Effector memory CD4-positive, alpha-beta T cell (primary cell): ENCODE measurements around the gene FAAH.

Source experiments
- DNase-seq, 3 donors: peaks; one replicate each; pipeline ENCODE4 v3.0.0-alpha.2; 2020
- H3K27ac ChIP-seq: 2 replicates; pipeline ENCODE4 v1.7.0; 2013; ENCODE audit warnings: mild to moderate bottlenecking, low read length, moderate library complexity; ENCODE audit not compliant: insufficient read depth, poor library complexity, severe bottlenecking
- H3K27me3 ChIP-seq: replicated peaks from 2 replicates; pipeline ENCODE4 v1.7.0; 2013; ENCODE audit warnings: mild to moderate bottlenecking, low read length; ENCODE audit not compliant: insufficient read depth, control insufficient read depth, poor library complexity, severe bottlenecking
- H3K36me3 ChIP-seq: 2 replicates; pipeline ENCODE4 v1.7.0; 2013; ENCODE audit warnings: mild to moderate bottlenecking, low read length, moderate library complexity; ENCODE audit not compliant: control insufficient read depth, insufficient read depth
- H3K4me1 ChIP-seq: 2 replicates; pipeline ENCODE4 v1.7.0; 2013; ENCODE audit warnings: low read length, mild to moderate bottlenecking; ENCODE audit not compliant: control insufficient read depth, insufficient read depth, poor library complexity, severe bottlenecking
- H3K4me3 ChIP-seq: 2 replicates; pipeline ENCODE4 v1.7.0; 2013; ENCODE audit warnings: low read length, low read depth, mild to moderate bottlenecking; ENCODE audit not compliant: insufficient read depth, poor library complexity, severe bottlenecking
- H3K9me3 ChIP-seq: 2 replicates; pipeline ENCODE4 v1.7.0; 2013; ENCODE audit warnings: mild to moderate bottlenecking, low read length, moderate library complexity; ENCODE audit not compliant: control insufficient read depth

Gene FAAH

DNA sequence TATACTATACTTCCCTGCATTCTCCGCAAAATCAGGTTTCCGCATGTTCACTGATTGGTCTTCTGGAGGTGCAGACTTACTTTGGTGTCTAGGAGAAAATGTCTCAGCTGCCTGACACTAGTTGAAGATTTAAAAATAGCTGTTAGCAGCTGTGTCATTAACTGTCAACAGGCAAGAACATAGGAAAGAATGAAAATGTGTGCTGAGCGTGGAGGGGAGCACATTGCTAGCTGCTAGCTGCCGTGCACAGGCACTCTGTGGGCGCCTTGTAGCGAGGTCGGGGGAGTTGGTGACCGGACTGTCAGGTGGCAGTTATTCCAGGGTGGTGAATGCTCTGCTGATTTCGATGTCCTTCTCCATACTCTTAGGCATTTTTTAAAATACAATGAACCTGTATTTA is 5.2 kb downstream of the FAAH start:
- no peaks in the 10 kb centered on the region for H3K27me3 ChIP-seq
- no peaks in the 10 kb centered on the region for H3K36me3 ChIP-seq
- no peaks in the 10 kb centered on the region for H3K9me3 ChIP-seq
- no peaks in the 10 kb centered on the region for H3K4me1 ChIP-seq
- no peak for DNase-seq
- no peak overlapping the region for H3K4me3 ChIP-seq
- H3K27ac ChIP-seq, result no peak overlapping the region

GRCh38 chr1:46400421-46400820 is 6.3 kb downstream of the FAAH start:
- Histone ChIP-seq H3K27me3 (no peaks in the 10 kb centered on the region), H3K9me3 (no peaks in the 10 kb centered on the region), H3K27ac (no peak overlapping the region), H3K4me3 (no peak overlapping the region), H3K36me3 (no peaks in the 10 kb centered on the region), H3K4me1 (no peaks in the 10 kb centered on the region)
- DNase-seq, result no peak

DNA sequence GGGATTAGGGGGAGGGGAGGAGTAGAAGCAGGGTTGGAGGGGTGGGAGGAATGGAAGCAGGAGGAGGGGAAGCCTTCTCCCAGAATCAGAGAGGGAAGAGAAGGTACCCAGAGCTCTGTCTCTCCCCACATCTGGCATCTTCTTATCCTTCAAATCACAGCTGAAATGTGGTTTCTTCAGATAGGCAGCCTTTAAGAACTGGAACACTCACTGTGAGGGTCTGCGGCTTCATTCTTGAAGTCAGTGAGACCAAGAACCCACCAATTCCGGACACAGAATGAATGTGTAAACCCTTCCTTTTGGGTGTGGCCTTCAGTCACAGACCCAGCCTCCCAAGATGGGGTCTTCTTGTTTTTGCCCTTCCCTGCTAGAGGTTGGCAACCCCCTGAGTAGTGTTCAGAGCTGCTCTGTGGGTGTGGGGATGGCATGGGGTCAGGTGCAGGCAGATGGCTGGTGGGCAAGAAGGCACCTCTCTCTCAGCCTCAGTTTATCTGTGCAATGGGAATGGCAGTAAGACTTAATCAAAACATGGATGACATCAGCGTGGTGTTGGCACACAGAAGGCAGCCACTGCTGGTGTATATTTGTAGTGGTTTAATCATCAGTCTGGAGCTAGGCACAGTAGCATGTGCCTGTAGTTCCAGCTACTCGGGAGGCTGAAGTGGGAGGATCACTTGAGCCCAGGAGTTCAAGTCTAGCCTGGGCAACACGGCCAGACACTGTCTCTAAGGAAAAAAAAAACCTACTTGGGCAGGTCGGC is 7.2 kb downstream of the FAAH start:
- Histone ChIP-seq H3K36me3 (no peaks in the 10 kb centered on the region), H3K4me3 (no peak overlapping the region), H3K27me3 (no peaks in the 10 kb centered on the region), H3K4me1 (peaks cover 2% of the 10 kb centered on the region), H3K9me3 (no peaks in the 10 kb centered on the region), H3K27ac (no peak overlapping the region)
- no peak for DNase-seq

DNA sequence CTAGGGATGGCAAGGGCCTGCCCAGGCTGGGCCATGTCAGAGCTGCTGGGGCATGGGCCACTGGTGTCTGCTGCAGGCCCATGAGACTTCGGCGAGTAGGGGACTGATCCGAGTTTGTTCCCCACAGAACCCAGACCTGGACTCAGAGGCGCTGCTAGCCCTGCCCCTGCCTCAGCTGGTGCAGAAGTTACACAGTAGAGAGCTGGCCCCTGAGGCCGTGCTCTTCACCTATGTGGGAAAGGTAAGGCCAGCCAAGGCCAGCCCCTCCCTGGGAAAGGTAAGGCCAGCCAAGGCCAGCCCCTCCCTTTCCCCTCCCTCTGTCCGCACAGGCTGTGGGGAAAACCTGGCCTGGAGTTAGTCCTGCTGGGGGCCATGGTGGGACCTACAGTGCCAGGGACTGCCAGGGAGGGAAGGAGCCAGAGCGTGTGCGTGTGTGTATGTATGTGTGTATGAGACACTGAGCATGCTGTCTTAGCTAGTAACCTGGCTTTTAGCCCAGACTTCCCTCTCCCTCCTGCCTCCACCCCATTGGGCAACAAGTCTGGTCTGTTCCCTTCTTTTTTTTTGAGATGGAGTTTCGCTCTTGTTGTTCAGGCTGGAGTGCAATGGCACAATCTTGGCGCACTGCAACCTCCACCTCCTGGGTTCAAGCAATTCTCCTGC is 8.0 kb downstream of the FAAH start:
- DNase-seq, result no peak
- H3K9me3 ChIP-seq, result no peaks in the 10 kb centered on the region
- no peaks in the 10 kb centered on the region for H3K36me3 ChIP-seq
- H3K27me3 ChIP-seq, result no peaks in the 10 kb centered on the region
- H3K27ac ChIP-seq, result no peak overlapping the region
- no peak overlapping the region for H3K4me3 ChIP-seq
- H3K4me1 ChIP-seq, result peaks cover 2% of the 10 kb centered on the region

GRCh38 chr1:46403916-46404315 is 9.8 kb downstream of the FAAH start:
- Histone ChIP-seq H3K36me3 (no peaks in the 10 kb centered on the region), H3K9me3 (no peaks in the 10 kb centered on the region), H3K27me3 (no peaks in the 10 kb centered on the region), H3K27ac (no peak overlapping the region), H3K4me3 (no peak overlapping the region), H3K4me1 (peaks cover 2% of the 10 kb centered on the region)
- no peak for DNase-seq

- Histone ChIP-seq H3K4me1 (peaks cover 2% of the 10 kb centered on the region), H3K27ac (no peak overlapping the region), H3K27me3 (no peaks in the 10 kb centered on the region), H3K36me3 (no peaks in the 10 kb centered on the region), H3K4me3 (no peak overlapping the region), H3K9me3 (no peaks in the 10 kb centered on the region)
- no peak for DNase-seq
These were observed 10.5 kb downstream of the FAAH start for GRCh38 chr1:46404482-46405196.

- no peaks in the 10 kb centered on the region for H3K27me3 ChIP-seq
- no peak for DNase-seq
- no peaks in the 10 kb centered on the region for H3K36me3 ChIP-seq
- H3K9me3 ChIP-seq, result no peaks in the 10 kb centered on the region
- H3K4me1 ChIP-seq, result peaks cover 2% of the 10 kb centered on the region
- H3K4me3 ChIP-seq, result no peak overlapping the region
- H3K27ac ChIP-seq, result no peak overlapping the region
These were observed 11.1 kb downstream of the FAAH start for GRCh38 chr1:46405197-46405555.

DNA sequence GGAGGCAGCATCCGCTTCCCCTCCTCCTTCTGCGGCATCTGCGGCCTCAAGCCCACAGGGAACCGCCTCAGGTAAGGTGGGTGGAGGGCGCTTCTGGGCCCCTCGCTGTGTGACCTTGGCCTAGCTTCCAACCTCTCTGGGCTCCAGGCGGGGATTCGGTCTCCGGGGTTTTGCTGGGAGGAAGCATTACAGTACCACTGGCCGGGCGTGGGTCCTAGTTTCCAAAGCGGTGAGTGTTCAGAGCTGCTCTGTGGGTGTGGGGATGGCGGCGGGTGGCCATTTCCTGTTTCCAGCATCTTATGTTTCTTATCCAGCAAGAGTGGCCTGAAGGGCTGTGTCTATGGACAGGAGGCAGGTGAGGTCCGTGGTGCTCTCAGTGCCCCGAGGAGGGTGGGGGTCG is 11.6 kb downstream of the FAAH start:
- DNase-seq, result no peak
- Histone ChIP-seq H3K4me3 (no peak overlapping the region), H3K27ac (no peak overlapping the region)

DNA sequence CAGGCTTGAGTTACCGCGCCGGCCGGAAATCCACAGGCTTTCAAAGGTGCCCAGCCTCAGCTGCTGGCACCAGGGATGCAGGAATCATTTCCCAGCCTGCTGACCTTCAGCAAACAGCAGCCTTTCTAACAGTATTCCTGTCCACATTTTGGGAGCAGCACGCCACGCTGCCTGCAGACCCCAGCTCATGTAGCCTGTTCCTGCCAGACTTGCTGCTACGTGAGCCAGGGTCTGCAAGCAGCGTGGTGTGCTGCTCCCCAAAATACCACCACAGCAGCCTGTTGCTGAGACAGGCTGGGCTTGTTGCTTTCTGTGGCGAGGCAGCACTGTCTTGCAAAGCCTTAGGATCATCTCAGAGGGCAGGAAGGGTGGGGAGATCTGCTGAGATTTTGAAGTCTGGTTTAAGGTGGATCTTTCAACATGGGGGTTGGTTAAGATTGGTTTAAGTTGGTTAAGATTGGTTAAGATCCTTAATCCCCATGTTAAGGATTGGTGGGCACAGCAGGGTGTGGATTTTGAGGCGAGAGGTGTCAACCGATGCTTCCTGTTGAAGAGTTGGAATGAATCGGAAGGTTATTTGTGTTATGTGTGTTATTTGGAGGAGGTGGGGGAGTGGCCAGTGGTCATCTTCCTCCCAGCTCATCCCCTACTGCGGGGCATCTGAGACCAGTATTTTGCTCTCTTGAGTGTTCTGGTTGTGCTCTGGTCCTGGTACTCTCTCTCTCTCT is 12.9 kb downstream of the FAAH start:
- Histone ChIP-seq H3K27ac (no peak overlapping the region), H3K27me3 (no peaks in the 10 kb centered on the region), H3K4me3 (no peak overlapping the region), H3K4me1 (peaks cover 2% of the 10 kb centered on the region), H3K9me3 (no peaks in the 10 kb centered on the region), H3K36me3 (no peaks in the 10 kb centered on the region)
- DNase-seq, result no peak

More for the DNA sequence above, 11.6 kb downstream of the FAAH start:
- peaks cover 2% of the 10 kb centered on the region for H3K4me1 ChIP-seq
- H3K9me3 ChIP-seq, result no peaks in the 10 kb centered on the region
- no peaks in the 10 kb centered on the region for H3K36me3 ChIP-seq
- no peaks in the 10 kb centered on the region for H3K27me3 ChIP-seq
